Measurements from ENCODE around the gene ADAMTSL4.

The ADAMTSL4 gene

GRCh38 chr1:150561254-150561973, 12.2 kb downstream of the ADAMTSL4 start:
- Histone ChIP-seq H3K9me3 (replicated peaks; ENCODE audit: insufficient read depth, low read length) (no peaks in the 10 kb centered on the region), H4K20me1 (ENCODE audit: insufficient read depth, low read length) (no peaks in the 10 kb centered on the region), H3K4me1 (ENCODE audit: low read length) (peaks cover 53% of the 10 kb centered on the region), H3K36me3 (replicated peaks; ENCODE audit: insufficient read depth, low read length) (no peaks in the 10 kb centered on the region), H3K27me3 (replicated peaks; ENCODE audit: insufficient read depth, low read length) (no peaks in the 10 kb centered on the region), H3K9ac (ENCODE audit: low read length) (peak overlapping the region; percentile 84), H3F3A (ENCODE audit: insufficient read depth, low read length) (peaks cover 63% of the 10 kb centered on the region), H3K27ac (ENCODE audit: low read length) (peak overlapping the region; percentile 95), H3K9me2 (replicated peaks; ENCODE audit: insufficient read depth, low read length) (no peaks in the 10 kb centered on the region), H3K4me2 (ENCODE audit: low read depth, low read length) (peak overlapping the region; percentile 95), H3K79me2 (ENCODE audit: low read length) (peaks cover 13% of the 10 kb centered on the region), H2AFZ (ENCODE audit: low read length) (peak overlapping the region; percentile 49), H3K4me3 (ENCODE audit: low read length) (peak overlapping the region; percentile 73)
- no peak for TF ChIP-seq EZH2phosphoT487 (IDR thresholded peaks at IDR 0.05; ENCODE audit: low read length)
- TF ChIP-seq EZH2 (optimal IDR thresholded peaks at IDR 0.05; ENCODE audit: low read depth, low read length): no peak
- TF ChIP-seq, protein P1, sequence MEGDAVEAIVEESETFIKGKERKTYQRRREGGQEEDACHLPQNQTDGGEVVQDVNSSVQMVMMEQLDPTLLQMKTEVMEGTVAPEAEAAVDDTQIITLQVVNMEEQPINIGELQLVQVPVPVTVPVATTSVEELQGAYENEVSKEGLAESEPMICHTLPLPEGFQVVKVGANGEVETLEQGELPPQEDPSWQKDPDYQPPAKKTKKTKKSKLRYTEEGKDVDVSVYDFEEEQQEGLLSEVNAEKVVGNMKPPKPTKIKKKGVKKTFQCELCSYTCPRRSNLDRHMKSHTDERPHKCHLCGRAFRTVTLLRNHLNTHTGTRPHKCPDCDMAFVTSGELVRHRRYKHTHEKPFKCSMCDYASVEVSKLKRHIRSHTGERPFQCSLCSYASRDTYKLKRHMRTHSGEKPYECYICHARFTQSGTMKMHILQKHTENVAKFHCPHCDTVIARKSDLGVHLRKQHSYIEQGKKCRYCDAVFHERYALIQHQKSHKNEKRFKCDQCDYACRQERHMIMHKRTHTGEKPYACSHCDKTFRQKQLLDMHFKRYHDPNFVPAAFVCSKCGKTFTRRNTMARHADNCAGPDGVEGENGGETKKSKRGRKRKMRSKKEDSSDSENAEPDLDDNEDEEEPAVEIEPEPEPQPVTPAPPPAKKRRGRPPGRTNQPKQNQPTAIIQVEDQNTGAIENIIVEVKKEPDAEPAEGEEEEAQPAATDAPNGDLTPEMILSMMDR (IDR thresholded peaks at IDR 0.05; ENCODE audit: low read length): no peak
- DNase-seq: peak; percentile 77

DNA sequence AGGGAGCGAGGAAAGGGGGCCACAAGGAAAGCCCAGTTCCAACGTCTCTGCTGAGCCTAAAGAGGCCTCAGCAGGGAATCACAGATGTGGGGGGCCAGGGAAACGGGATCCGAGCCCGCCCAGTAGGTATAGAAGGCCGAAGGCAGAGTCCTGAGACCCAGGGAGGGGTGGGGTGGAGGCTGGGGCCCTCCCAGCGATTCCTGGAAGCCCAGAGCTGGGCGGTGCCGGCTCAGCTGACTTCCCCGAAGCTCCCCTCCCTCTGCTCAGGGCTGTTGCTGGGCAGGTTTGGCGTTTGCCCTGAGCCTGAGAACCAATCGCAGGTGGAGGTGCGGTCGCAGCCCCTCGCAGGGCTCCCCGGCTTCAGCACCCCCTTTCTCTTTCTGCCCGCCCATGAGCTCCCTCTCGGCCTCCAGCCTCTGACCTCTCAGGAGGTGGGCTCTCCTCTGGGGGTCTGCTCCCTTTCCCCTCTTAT, 12.8 kb downstream of the ADAMTSL4 start:
- H3K27ac ChIP-seq (ENCODE audit: low read length): peak overlapping the region; percentile 95
- H2AFZ ChIP-seq (ENCODE audit: low read length): peak overlapping the region; percentile 49
- TF ChIP-seq EZH2phosphoT487 (IDR thresholded peaks at IDR 0.05; ENCODE audit: low read length) (no peak), EZH2 (optimal IDR thresholded peaks at IDR 0.05; ENCODE audit: low read depth, low read length) (no peak)
- TF ChIP-seq, protein P1 (IDR thresholded peaks at IDR 0.05; ENCODE audit: low read length): no peak
- DNase-seq: peak; percentile 95
- peak overlapping the region; percentile 84 for H3K9ac ChIP-seq (ENCODE audit: low read length)
- peaks cover 69% of the 10 kb centered on the region for H3F3A ChIP-seq (ENCODE audit: insufficient read depth, low read length)
- H3K9me2 ChIP-seq (replicated peaks; ENCODE audit: insufficient read depth, low read length): no peaks in the 10 kb centered on the region
- no peaks in the 10 kb centered on the region for H3K9me3 ChIP-seq (replicated peaks; ENCODE audit: insufficient read depth, low read length)
- H3K4me2 ChIP-seq (ENCODE audit: low read depth, low read length): peak overlapping the region; percentile 95
- no peaks in the 10 kb centered on the region for H3K27me3 ChIP-seq (replicated peaks; ENCODE audit: insufficient read depth, low read length)
- no peaks in the 10 kb centered on the region for H3K36me3 ChIP-seq (replicated peaks; ENCODE audit: insufficient read depth, low read length)
- H3K79me2 ChIP-seq (ENCODE audit: low read length): peaks cover 16% of the 10 kb centered on the region
- no peaks in the 10 kb centered on the region for H4K20me1 ChIP-seq (ENCODE audit: insufficient read depth, low read length)
- H3K4me1 ChIP-seq (ENCODE audit: low read length): peaks cover 59% of the 10 kb centered on the region
- peak overlapping the region; percentile 73 for H3K4me3 ChIP-seq (ENCODE audit: low read length)

GRCh38 chr1:150562446-150563339, 13.5 kb downstream of the ADAMTSL4 start:
- Histone ChIP-seq H3K4me1 (ENCODE audit: low read length) (peaks cover 64% of the 10 kb centered on the region), H3K36me3 (replicated peaks; ENCODE audit: insufficient read depth, low read length) (no peaks in the 10 kb centered on the region), H3K79me2 (ENCODE audit: low read length) (peaks cover 16% of the 10 kb centered on the region), H3K9me2 (replicated peaks; ENCODE audit: insufficient read depth, low read length) (no peaks in the 10 kb centered on the region), H3F3A (ENCODE audit: insufficient read depth, low read length) (peaks cover 76% of the 10 kb centered on the region), H3K27me3 (replicated peaks; ENCODE audit: insufficient read depth, low read length) (no peaks in the 10 kb centered on the region), H3K9ac (ENCODE audit: low read length) (peak overlapping the region; percentile 84), H3K4me2 (ENCODE audit: low read depth, low read length) (peak overlapping the region; percentile 95), H3K9me3 (replicated peaks; ENCODE audit: insufficient read depth, low read length) (no peaks in the 10 kb centered on the region), H3K4me3 (ENCODE audit: low read length) (peak overlapping the region; percentile 73), H4K20me1 (ENCODE audit: insufficient read depth, low read length) (no peaks in the 10 kb centered on the region), H2AFZ (ENCODE audit: low read length) (0 out of 2 replicates have a peak overlapping the region, but pooled peaks have one; percentile 49), H3K27ac (ENCODE audit: low read length) (peak overlapping the region; percentile 95)
- TF ChIP-seq EZH2phosphoT487 (IDR thresholded peaks at IDR 0.05; ENCODE audit: low read length): no peak
- TF ChIP-seq EZH2 (optimal IDR thresholded peaks at IDR 0.05; ENCODE audit: low read depth, low read length): no peak
- TF ChIP-seq, protein P1 (IDR thresholded peaks at IDR 0.05; ENCODE audit: low read length): no peak
- DNase-seq: peak; percentile 100

Measured in MM.1S (cell line).